WTC11 (cell line): ENCODE results near the gene FSHR. TPM values are rescaled to one million over a fixed set of nuclear protein-coding genes. Genes with fewer than 3 reads are reported as not detected.

Experiments
- ATAC-seq: fragments of 200-7000 bp; cut with Tn5 transposase; 2 replicates; pipeline ENCODE4 v1.10.0; 2021; ENCODE audit warnings: mild to moderate bottlenecking, moderate library complexity
- CTCF ChIA-PET: fragments of 300-600 bp; sonication (Branson Sonifier 250); formaldehyde crosslinking; loops from one replicate; lab custom pipeline; 2021; ENCODE audit warnings: antibody characterized with exemption; lab: Charles Lee
- POLR2A ChIA-PET: fragments of 350-600 bp; sonication (Branson Sonifier 250); formaldehyde crosslinking; loops from one replicate; lab custom pipeline; 2021; ENCODE audit warnings: antibody characterized with exemption; lab: Charles Lee
- DNase-seq: peaks from one replicate; pipeline ENCODE4 v3.0.0; 2021; ENCODE audit warnings: low spot score
- H3K27ac Mint-ChIP-seq: 2 replicates; pipeline ENCODE4 v1.8.0; 2021; ENCODE audit warnings: mixed read lengths
- H3K27me3 Mint-ChIP-seq: 2 replicates; pipeline ENCODE4 v1.8.0; 2021; ENCODE audit warnings: low read depth, mild to moderate bottlenecking, moderate library complexity, mixed read lengths
- H3K36me3 Mint-ChIP-seq: 2 replicates; pipeline ENCODE4 v1.8.0; 2021; ENCODE audit warnings: mixed read lengths
- H3K4me1 Mint-ChIP-seq: 2 replicates; pipeline ENCODE4 v1.8.0; 2022; ENCODE audit warnings: mixed read lengths
- H3K4me3 Mint-ChIP-seq: 2 replicates; pipeline ENCODE4 v1.8.0; 2021; ENCODE audit warnings: mild to moderate bottlenecking, moderate library complexity, mixed read lengths
- H3K9me3 Mint-ChIP-seq: 2 replicates; pipeline ENCODE4 v1.8.0; 2021; ENCODE audit warnings: mixed read lengths
- ATF1 ChIP-seq: sonication (generic); formaldehyde crosslinking; IDR thresholded peaks from 2 replicates; pipeline ENCODE4 v1.8.1; 2023; ENCODE audit warnings: mild to moderate bottlenecking, moderate library complexity, missing genetic modification reagents
- CBFB ChIP-seq: sonication (generic); formaldehyde crosslinking; IDR thresholded peaks from 2 replicates; pipeline ENCODE4 v1.8.1; 2022; ENCODE audit warnings: mild to moderate bottlenecking, low read depth, missing genetic modification reagents
- EMX1 ChIP-seq: fragments of 250-450 bp; sonication (Bioruptor Pico); IDR thresholded peaks from 2 replicates; pipeline ENCODE4 v1.8.0; 2021; ENCODE audit warnings: mild to moderate bottlenecking
- ESRRA ChIP-seq: sonication (generic); formaldehyde crosslinking; IDR thresholded peaks from 2 replicates; pipeline ENCODE4 v1.8.1; 2022; ENCODE audit warnings: mild to moderate bottlenecking, missing genetic modification reagents, borderline replicate concordance
- GABPB1 ChIP-seq: sonication (generic); formaldehyde crosslinking; IDR thresholded peaks from 2 replicates; pipeline ENCODE4 v1.8.1; 2023; ENCODE audit warnings: mild to moderate bottlenecking, missing genetic modification reagents
- GRHL2 ChIP-seq: fragments of 250-450 bp; sonication (Bioruptor Pico); IDR thresholded peaks from 2 replicates; pipeline ENCODE4 v1.8.0; 2022; ENCODE audit warnings: mild to moderate bottlenecking, moderate library complexity; ENCODE audit not compliant: insufficient replicate concordance, severe bottlenecking
- KAT7 ChIP-seq: sonication (generic); formaldehyde crosslinking; IDR thresholded peaks from 2 replicates; pipeline ENCODE4 v1.8.1; 2023; ENCODE audit warnings: missing genetic modification reagents, mild to moderate bottlenecking, borderline replicate concordance
- NR3C1 ChIP-seq: sonication (generic); formaldehyde crosslinking; conservative IDR thresholded peaks from 2 replicates; pipeline ENCODE4 v1.8.1; 2023; ENCODE audit warnings: low read depth, mild to moderate bottlenecking, missing genetic modification reagents
- OVOL2 ChIP-seq: fragments of 250-450 bp; sonication (Bioruptor Pico); IDR thresholded peaks from 2 replicates; pipeline ENCODE4 v1.9.0; 2021; ENCODE audit warnings: mild to moderate bottlenecking, borderline replicate concordance
- PRRX2 ChIP-seq: fragments of 250-450 bp; sonication (Bioruptor Pico); IDR thresholded peaks from 2 replicates; pipeline ENCODE4 v1.8.0; 2021; ENCODE audit warnings: mild to moderate bottlenecking
- RELA ChIP-seq: sonication (generic); formaldehyde crosslinking; IDR thresholded peaks from 2 replicates; pipeline ENCODE4 v1.8.1; 2022; ENCODE audit warnings: missing genetic modification reagents, mild to moderate bottlenecking, borderline replicate concordance
- SMAD3 ChIP-seq: sonication (generic); formaldehyde crosslinking; IDR thresholded peaks from 2 replicates; pipeline ENCODE4 v1.8.0; 2022; ENCODE audit warnings: missing genetic modification reagents, mild to moderate bottlenecking, borderline replicate concordance
- SP1 ChIP-seq: sonication (generic); formaldehyde crosslinking; conservative IDR thresholded peaks from 2 replicates; pipeline ENCODE4 v1.8.1; 2022; ENCODE audit warnings: missing genetic modification reagents
- TP53 ChIP-seq: sonication (generic); formaldehyde crosslinking; IDR thresholded peaks from 2 replicates; pipeline ENCODE4 v1.8.1; 2023; ENCODE audit warnings: mild to moderate bottlenecking, missing genetic modification reagents
- ZBTB21 ChIP-seq: sonication (generic); formaldehyde crosslinking; IDR thresholded peaks from 2 replicates; pipeline ENCODE4 v1.8.1; 2023; ENCODE audit warnings: mild to moderate bottlenecking, missing genetic modification reagents, borderline replicate concordance
- ZNF263 ChIP-seq: sonication (generic); formaldehyde crosslinking; IDR thresholded peaks from 2 replicates; pipeline ENCODE4 v1.8.1; 2022; ENCODE audit warnings: low read depth, mild to moderate bottlenecking, moderate library complexity, missing genetic modification reagents
- ZNF317 ChIP-seq: sonication (generic); formaldehyde crosslinking; IDR thresholded peaks from 2 replicates; pipeline ENCODE4 v1.8.1; 2023; ENCODE audit warnings: low read depth, mild to moderate bottlenecking, moderate library complexity, missing genetic modification reagents, borderline replicate concordance
- ZNF416 ChIP-seq: fragments of 250-450 bp; sonication (Bioruptor Pico); IDR thresholded peaks from 2 replicates; pipeline ENCODE4 v1.9.0; 2021; ENCODE audit warnings: mild to moderate bottlenecking, inconsistent platforms
- ZNF423 ChIP-seq: fragments of 250-450 bp; sonication (Bioruptor Pico); IDR thresholded peaks from 2 replicates; pipeline ENCODE4 v2.1.2; 2022; ENCODE audit warnings: mild to moderate bottlenecking, moderate library complexity
- total RNA-seq: library from RNA; stranded (reverse); gene quantifications from 3 replicates; pipeline ENCODE4 v1.2.3, GENCODE V29; 2021
- TF ChIP-seq, protein P1 (sequence below): sonication (generic); formaldehyde crosslinking; IDR thresholded peaks from 2 replicates; pipeline ENCODE4 v1.8.1; 2022; ENCODE audit warnings: mild to moderate bottlenecking, moderate library complexity, missing genetic modification reagents
- TF ChIP-seq, protein P2 (sequence below): fragments of 250-450 bp; sonication (Bioruptor Pico); IDR thresholded peaks from 2 replicates; pipeline ENCODE4 v1.8.0; 2021; ENCODE audit warnings: mild to moderate bottlenecking
- TF ChIP-seq, protein P3 (sequence below): fragments of 250-450 bp; sonication (Bioruptor Pico); IDR thresholded peaks from 2 replicates; pipeline ENCODE4 v1.9.0; 2021; ENCODE audit warnings: mild to moderate bottlenecking
- TF ChIP-seq, protein P4 (sequence below): sonication (generic); formaldehyde crosslinking; IDR thresholded peaks from 2 replicates; pipeline ENCODE4 v1.8.1; 2023; ENCODE audit warnings: mild to moderate bottlenecking, missing genetic modification reagents
- TF ChIP-seq, protein P5 (sequence below): fragments of 250-450 bp; sonication (Bioruptor Pico); IDR thresholded peaks from 2 replicates; pipeline ENCODE4 v1.9.0; 2021; ENCODE audit warnings: moderate library complexity, mild to moderate bottlenecking, inconsistent platforms, borderline replicate concordance
- TF ChIP-seq, protein P6 (sequence below): sonication (generic); formaldehyde crosslinking; IDR thresholded peaks from 2 replicates; pipeline ENCODE4 v1.8.1; 2023; ENCODE audit warnings: mild to moderate bottlenecking, missing genetic modification reagents, borderline replicate concordance
- TF ChIP-seq, protein P7 (sequence below): sonication (generic); formaldehyde crosslinking; conservative IDR thresholded peaks from 2 replicates; pipeline ENCODE4 v1.8.1; 2023; ENCODE audit warnings: mild to moderate bottlenecking, low read depth, missing genetic modification reagents, moderate library complexity

Gene FSHR
- total RNA-seq, 1 experiment from 2014 or later = not detected

DNA sequence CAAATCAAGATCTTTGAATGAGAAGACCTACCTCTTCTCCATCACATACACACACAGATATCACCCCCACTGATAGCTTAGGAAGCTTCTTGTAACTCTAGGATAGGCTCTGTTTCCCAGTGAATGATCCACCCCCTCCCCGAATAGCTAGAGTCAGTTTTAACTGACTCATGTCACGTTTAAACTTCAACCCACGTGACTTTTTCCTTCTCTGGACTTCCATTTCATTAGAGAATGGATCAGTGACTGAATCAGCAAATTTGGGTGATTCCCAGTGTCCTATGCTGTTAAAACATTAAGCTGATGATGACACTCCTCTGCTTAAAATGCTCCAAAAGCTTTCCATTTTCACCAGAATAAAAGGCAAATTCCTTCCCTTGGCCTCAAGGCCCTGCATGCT lies 212.9 kb downstream of the FSHR start:
- Mint-ChIP-seq H3K27ac (no peak overlapping the region), H3K36me3 (no peaks in the 10 kb centered on the region), H3K4me1 (peaks cover 6% of the 10 kb centered on the region), H3K4me3 (no peak overlapping the region)
- TF ChIP-seq SMAD3 (CRISPR knock-in tag) (no peak), OVOL2 (CRISPR knock-in tag) (no peak), GABPB1 (CRISPR knock-in tag) (no peak), NR3C1 (no peak), ZNF423 (no peak), ZNF263 (no peak), ZBTB21 (CRISPR knock-in tag) (no peak), ZNF317 (CRISPR knock-in tag) (no peak), RELA (CRISPR knock-in tag) (no peak)
- TF ChIP-seq, protein P1, sequence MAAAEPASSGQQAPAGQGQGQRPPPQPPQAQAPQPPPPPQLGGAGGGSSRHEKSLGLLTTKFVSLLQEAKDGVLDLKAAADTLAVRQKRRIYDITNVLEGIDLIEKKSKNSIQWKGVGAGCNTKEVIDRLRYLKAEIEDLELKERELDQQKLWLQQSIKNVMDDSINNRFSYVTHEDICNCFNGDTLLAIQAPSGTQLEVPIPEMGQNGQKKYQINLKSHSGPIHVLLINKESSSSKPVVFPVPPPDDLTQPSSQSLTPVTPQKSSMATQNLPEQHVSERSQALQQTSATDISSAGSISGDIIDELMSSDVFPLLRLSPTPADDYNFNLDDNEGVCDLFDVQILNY (CRISPR knock-in tag) = no peak
- TF ChIP-seq, protein P2, sequence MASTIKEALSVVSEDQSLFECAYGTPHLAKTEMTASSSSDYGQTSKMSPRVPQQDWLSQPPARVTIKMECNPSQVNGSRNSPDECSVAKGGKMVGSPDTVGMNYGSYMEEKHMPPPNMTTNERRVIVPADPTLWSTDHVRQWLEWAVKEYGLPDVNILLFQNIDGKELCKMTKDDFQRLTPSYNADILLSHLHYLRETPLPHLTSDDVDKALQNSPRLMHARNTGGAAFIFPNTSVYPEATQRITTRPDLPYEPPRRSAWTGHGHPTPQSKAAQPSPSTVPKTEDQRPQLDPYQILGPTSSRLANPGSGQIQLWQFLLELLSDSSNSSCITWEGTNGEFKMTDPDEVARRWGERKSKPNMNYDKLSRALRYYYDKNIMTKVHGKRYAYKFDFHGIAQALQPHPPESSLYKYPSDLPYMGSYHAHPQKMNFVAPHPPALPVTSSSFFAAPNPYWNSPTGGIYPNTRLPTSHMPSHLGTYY = no peak
- TF ChIP-seq, all 79 proteins: peak for 0
- POLR2A ChIA-PET = no interaction called here
- ATAC-seq = no peak
- no peak for DNase-seq
- no peaks in the 10 kb centered on the region for H3K27me3 Mint-ChIP-seq
- CTCF ChIA-PET = no interaction called here
- no peaks in the 10 kb centered on the region for H3K9me3 Mint-ChIP-seq

DNA sequence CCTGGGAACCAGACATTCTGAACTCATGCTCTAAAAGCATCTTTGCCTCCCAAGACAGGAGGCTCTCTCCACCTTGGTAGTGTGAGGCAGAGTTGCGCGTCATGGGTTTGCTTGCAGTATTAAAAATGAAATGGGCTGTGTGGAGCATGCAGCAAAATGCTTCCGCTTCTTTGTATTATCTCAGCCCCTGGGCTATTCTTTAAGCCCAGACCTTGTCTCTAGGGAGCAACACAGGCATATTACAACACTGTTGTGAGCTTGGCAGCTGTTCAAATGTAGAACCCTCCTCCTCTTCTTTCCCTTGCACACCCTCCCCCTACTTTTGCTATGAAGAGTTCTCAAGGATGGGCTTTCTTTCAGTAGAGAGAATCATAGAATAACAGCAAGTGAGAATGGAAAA lies 213.7 kb downstream of the FSHR start:
- POLR2A ChIA-PET = no interaction called here
- TF ChIP-seq, protein P3, sequence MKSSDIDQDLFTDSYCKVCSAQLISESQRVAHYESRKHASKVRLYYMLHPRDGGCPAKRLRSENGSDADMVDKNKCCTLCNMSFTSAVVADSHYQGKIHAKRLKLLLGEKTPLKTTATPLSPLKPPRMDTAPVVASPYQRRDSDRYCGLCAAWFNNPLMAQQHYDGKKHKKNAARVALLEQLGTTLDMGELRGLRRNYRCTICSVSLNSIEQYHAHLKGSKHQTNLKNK (CRISPR knock-in tag) = no peak
- TF ChIP-seq PRRX2 (CRISPR knock-in tag) = no peak
- no peak for TF ChIP-seq CBFB (CRISPR knock-in tag)
- no peak for TF ChIP-seq TP53 (CRISPR knock-in tag)
- TF ChIP-seq SMAD3 (CRISPR knock-in tag) = no peak
- TF ChIP-seq, protein P4, sequence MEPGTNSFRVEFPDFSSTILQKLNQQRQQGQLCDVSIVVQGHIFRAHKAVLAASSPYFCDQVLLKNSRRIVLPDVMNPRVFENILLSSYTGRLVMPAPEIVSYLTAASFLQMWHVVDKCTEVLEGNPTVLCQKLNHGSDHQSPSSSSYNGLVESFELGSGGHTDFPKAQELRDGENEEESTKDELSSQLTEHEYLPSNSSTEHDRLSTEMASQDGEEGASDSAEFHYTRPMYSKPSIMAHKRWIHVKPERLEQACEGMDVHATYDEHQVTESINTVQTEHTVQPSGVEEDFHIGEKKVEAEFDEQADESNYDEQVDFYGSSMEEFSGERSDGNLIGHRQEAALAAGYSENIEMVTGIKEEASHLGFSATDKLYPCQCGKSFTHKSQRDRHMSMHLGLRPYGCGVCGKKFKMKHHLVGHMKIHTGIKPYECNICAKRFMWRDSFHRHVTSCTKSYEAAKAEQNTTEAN = no peak
- no peak for TF ChIP-seq GABPB1 (CRISPR knock-in tag)
- TF ChIP-seq ATF1 = no peak
- TF ChIP-seq ZNF416 (CRISPR knock-in tag) = no peak
- TF ChIP-seq, protein P5, sequence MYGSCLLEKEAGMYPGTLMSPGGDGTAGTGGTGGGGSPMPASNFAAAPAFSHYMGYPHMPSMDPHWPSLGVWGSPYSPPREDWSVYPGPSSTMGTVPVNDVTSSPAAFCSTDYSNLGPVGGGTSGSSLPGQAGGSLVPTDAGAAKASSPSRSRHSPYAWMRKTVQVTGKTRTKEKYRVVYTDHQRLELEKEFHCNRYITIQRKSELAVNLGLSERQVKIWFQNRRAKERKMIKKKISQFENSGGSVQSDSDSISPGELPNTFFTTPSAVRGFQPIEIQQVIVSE = no peak
- TF ChIP-seq ZBTB21 (CRISPR knock-in tag) = no peak
- TF ChIP-seq, protein P6, sequence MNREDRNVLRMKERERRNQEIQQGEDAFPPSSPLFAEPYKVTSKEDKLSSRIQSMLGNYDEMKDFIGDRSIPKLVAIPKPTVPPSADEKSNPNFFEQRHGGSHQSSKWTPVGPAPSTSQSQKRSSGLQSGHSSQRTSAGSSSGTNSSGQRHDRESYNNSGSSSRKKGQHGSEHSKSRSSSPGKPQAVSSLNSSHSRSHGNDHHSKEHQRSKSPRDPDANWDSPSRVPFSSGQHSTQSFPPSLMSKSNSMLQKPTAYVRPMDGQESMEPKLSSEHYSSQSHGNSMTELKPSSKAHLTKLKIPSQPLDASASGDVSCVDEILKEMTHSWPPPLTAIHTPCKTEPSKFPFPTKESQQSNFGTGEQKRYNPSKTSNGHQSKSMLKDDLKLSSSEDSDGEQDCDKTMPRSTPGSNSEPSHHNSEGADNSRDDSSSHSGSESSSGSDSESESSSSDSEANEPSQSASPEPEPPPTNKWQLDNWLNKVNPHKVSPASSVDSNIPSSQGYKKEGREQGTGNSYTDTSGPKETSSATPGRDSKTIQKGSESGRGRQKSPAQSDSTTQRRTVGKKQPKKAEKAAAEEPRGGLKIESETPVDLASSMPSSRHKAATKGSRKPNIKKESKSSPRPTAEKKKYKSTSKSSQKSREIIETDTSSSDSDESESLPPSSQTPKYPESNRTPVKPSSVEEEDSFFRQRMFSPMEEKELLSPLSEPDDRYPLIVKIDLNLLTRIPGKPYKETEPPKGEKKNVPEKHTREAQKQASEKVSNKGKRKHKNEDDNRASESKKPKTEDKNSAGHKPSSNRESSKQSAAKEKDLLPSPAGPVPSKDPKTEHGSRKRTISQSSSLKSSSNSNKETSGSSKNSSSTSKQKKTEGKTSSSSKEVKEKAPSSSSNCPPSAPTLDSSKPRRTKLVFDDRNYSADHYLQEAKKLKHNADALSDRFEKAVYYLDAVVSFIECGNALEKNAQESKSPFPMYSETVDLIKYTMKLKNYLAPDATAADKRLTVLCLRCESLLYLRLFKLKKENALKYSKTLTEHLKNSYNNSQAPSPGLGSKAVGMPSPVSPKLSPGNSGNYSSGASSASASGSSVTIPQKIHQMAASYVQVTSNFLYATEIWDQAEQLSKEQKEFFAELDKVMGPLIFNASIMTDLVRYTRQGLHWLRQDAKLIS (CRISPR knock-in tag) = no peak
- no peak for TF ChIP-seq EMX1 (CRISPR knock-in tag)
- no peak for TF ChIP-seq GRHL2 (CRISPR knock-in tag)
- TF ChIP-seq KAT7 = no peak
- TF ChIP-seq, protein P7, sequence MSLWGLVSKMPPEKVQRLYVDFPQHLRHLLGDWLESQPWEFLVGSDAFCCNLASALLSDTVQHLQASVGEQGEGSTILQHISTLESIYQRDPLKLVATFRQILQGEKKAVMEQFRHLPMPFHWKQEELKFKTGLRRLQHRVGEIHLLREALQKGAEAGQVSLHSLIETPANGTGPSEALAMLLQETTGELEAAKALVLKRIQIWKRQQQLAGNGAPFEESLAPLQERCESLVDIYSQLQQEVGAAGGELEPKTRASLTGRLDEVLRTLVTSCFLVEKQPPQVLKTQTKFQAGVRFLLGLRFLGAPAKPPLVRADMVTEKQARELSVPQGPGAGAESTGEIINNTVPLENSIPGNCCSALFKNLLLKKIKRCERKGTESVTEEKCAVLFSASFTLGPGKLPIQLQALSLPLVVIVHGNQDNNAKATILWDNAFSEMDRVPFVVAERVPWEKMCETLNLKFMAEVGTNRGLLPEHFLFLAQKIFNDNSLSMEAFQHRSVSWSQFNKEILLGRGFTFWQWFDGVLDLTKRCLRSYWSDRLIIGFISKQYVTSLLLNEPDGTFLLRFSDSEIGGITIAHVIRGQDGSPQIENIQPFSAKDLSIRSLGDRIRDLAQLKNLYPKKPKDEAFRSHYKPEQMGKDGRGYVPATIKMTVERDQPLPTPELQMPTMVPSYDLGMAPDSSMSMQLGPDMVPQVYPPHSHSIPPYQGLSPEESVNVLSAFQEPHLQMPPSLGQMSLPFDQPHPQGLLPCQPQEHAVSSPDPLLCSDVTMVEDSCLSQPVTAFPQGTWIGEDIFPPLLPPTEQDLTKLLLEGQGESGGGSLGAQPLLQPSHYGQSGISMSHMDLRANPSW (CRISPR knock-in tag) = no peak
- no peak for TF ChIP-seq ESRRA (CRISPR knock-in tag)
- no peak for TF ChIP-seq SP1 (CRISPR knock-in tag)

More for the DNA sequence above, 213.7 kb downstream of the FSHR start:
- no peaks in the 10 kb centered on the region for H3K27me3 Mint-ChIP-seq
- peaks cover 6% of the 10 kb centered on the region for H3K4me1 Mint-ChIP-seq
- H3K4me3 Mint-ChIP-seq = no peak overlapping the region
- ATAC-seq (no peak), DNase-seq (no peak)
- H3K9me3 Mint-ChIP-seq = 0 out of 2 replicates have a peak, but pooled peaks cover 2% of the 10 kb centered on the region
- no peak overlapping the region for H3K27ac Mint-ChIP-seq
- CTCF ChIA-PET = no interaction called here
- H3K36me3 Mint-ChIP-seq = no peaks in the 10 kb centered on the region
